ENCODE measurements around the gene DPP3.

The DPP3 gene

DNA sequence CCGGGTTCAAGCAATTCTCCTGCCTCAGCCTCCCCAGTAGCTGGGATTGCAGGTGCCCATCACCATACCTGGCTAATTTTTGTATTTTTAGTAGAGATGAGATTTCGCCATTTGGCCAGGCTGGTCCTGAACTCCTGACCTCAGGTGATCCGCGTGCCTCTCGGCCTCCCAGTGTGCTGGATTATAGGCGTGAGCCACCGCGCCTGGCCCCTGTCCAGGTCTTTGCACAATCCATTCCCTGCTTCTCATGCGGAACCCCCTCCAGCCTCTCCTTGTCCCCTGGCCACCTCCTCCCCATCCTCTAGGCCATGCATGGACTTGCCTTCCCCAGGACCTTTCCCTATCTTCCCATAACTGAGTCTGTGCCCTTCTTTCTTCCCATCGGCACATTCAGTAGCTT, 8.7 kb downstream of the DPP3 start:
- no peak for DNase-seq

DNA sequence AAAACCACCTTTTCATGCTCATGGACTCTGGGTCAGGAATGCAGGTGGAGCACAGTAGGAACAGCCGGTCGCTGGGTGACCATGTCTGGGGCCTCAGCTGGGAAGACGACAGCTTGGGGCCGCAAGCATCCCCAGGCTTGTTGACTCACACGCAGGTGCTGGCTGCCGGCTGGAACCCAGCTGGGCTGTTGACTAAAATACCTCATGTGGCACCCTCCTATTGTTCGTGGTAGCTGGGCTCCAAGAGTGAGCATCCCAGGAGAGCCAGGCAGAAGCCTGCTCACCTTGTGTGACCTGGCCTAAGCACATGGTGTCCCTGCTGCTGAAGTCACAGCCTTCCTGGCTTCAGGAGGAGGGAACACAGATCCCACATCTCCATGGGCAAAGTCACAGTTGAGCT, 9.4 kb downstream of the DPP3 start:
- DNase-seq: no peak

DNA sequence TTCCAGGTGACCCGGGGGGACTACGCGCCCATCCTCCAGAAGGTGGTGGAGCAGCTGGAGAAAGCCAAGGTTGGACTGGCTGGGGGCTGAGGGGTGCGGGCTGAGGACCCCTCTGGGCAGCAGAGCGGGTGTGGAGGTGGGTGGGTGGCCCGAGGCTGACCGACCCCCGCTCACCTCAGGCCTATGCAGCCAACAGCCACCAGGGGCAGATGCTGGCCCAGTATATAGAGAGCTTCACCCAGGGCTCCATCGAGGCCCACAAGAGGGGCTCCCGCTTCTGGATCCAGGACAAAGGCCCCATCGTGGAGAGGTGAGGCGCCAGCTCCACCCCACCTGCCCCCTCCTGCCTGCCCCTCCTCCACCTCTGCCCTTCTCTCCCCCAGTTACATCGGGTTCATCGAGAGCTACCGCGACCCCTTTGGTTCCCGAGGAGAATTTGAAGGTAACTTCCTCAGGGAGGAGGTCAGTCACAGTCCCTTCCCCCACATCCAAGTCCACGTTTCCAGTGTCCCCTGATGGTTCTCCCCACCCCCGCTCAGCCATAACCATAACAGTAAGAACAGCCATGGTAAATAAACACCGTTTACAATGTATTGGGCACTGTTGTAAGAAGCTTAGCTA, 11.2 kb downstream of the DPP3 start:
- no peak for DNase-seq

DNA sequence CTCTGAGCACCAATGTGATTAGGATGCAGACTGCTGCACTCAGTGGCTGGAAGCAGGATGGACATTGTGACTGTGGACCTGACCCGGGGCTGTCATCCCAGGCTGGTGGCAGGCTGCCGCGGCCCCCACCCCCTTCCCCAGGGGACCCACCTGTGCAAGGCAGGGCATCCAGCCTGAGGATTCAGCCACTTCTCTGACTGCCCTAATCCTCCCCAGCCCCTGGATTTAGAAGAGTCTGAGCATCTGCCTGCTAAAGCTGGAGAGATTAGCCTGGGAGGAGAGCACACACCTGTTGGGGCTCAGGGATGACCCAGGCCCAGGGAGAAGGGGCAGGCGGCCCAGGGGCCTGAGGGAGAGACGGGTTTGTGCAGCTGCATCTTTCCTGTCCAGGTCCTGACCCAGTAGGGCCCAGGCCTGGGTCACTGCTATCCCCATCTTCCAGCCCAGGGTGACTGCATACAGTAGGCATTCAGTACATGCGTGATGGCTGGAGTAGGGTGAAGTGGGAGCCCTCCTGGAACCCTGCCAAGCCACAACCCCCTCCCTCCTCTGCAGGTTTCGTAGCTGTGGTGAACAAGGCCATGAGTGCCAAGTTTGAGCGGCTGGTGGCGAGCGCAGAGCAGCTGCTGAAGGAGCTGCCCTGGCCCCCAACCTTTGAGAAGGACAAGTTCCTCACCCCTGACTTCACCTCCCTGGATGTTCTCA, 12.1 kb downstream of the DPP3 start:
- no peak for DNase-seq

DNA sequence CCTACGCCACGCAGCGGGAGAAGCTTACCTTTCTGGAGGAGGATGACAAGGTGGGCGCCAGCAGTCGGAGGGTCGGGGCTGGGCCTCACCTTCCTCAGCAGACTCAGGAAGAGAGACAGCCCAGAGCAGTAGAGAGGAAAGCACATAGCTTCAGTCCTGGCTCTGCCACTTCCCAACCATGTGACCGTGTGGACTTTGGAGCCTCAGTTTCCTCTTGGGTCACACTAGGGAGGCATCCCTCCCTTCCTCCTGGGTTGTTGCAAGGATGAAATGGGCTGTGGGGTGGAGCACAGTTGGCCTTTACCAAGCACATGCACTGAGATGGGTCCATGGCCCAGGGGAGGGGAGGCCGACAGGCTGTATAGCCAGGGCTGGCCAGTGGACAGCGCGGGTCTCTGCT, 12.9 kb downstream of the DPP3 start:
- no peak for DNase-seq

DNA sequence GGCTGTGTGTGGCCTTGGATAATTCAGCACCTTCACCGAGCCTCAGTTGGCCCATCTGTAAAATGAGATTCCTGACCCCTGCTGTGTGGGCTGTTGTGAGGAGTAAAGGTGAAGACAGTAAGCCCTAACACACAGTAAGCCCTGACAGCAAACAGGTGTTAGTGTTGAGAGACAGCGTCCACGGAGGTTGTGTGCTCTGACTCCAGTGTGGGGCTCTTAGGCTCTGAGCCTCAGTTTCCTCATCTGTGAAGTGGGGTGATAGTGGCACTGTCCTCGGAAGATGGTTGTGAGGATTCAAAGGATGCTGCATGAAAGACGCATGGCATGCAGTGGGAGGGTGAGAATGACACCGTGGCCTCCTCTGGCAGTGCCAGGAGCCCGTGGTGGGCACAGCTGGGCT, 14.2 kb downstream of the DPP3 start:
- no peak for DNase-seq

DNA sequence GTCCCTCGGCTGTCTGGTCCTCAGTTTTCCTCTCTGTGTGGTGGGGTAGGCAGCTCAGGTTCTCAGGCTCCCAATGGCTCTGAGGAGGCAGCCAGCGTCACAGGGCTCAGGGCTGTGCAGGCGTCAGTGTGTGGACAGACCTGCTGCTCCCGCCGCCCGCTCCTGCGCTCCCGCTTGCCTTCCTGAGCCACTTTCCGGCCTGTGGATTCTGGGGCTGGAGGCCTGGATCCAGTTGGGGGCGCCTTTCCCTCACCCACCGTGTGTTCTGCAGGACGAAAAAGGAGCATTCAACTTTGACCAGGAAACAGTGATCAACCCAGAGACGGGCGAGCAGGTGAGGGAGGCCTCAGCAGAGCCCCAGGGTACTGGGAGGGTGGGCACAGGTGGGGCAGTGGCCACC, 14.7 kb downstream of the DPP3 start:
- DNase-seq: no peak

DNA sequence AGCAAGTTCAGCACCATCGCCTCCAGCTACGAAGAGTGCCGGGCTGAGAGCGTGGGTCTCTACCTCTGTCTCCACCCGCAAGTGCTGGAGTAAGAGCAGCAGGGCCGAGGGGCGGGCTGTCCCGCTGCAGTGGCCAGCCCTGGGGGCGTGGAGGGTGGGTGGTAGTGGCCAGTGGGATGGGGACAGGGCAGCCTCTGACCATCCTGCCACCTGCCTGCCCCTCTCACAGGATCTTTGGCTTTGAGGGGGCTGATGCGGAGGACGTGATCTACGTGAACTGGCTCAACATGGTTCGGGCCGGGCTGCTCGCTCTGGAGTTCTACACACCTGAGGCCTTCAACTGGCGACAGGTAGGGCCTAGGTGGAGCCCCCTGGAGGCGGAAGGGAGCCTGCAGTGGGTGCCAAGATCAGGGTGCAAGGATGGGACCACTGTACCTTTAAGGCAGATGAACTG, 15.2 kb downstream of the DPP3 start:
- DNase-seq: no peak

DNA sequence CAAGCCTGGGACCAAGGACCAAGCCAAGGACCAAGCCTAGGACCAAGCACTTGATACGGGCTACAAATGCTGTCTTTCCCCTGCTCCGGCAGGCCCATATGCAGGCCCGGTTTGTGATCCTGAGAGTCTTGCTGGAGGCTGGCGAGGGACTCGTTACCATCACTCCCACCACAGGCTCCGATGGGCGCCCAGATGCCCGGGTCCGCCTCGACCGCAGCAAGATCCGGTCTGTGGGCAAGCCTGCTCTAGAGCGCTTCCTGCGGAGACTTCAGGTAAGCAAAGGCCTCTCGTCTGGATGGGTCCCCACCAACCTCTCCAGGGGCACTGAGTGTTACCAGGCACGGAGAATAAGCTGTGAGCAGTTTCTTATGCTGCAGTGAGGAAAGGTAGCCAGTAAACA, 17.0 kb downstream of the DPP3 start:
- no peak for DNase-seq

DNA sequence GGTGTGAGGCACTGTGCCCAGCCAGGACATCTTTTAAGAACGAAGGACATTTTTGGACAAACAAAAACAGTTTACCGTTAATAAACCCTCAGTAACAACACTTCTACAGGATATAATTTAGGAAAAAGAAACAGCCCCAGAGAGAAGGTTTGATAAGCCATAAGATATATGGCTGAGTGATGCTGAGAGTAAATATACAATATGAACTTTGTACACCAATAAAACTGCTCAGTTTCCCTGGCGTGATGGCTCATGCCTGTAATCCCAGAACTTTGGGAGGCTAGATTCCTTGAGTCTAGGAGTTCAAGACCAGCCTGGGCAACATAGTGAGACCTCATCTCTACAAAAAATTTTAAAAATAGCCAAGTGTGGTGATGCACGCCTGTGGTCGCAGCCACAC, 18.3 kb downstream of the DPP3 start:
- DNase-seq: no peak

DNA sequence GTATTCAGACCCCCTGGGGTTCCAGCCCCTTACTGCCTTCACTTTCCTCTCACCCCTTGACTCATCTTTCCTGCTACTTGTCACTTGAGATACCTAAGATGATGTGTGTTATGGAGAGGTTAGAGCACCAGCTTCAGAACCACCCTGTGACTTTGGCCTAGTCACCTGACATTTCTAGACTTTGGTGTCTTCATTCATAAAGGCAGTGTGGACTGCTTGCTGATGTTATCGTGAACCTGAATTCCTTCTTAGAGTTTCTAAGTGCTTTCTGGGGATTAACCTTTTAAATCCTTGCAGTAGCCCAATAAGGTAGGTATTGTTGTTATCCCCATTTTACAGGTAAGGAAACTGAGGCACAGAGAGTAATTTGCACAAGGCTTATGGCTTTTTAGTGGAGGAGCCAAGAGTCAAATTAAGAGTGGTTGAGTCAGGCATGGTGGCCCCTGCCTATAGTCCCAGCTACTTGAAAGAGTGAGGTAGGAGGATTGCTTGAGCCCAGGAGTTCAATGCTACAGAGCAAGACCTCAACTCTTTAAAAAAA, 25.1 kb downstream of the DPP3 start:
- DNase-seq: no peak

DNA sequence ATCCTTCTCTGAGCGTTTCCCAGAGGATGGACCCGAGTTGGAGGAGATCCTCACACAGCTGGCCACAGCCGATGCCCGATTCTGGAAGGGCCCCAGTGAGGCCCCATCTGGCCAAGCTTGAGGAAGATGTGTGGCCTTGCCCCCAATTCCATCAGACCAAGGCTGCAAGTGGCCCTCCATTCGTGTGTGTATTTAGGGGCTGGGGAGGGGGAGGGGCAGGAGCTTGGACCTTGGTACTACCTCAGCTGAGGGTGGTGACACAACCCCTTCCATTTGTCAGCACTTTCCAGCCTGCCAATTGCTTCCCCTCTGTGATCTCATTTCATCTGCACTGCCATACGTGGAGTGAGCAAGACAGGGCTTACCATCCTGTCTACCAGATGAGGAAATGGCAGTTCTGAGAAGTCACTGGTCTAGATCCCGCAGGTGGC, 28.9 kb downstream of the DPP3 start:
- DNase-seq: no peak

DNA sequence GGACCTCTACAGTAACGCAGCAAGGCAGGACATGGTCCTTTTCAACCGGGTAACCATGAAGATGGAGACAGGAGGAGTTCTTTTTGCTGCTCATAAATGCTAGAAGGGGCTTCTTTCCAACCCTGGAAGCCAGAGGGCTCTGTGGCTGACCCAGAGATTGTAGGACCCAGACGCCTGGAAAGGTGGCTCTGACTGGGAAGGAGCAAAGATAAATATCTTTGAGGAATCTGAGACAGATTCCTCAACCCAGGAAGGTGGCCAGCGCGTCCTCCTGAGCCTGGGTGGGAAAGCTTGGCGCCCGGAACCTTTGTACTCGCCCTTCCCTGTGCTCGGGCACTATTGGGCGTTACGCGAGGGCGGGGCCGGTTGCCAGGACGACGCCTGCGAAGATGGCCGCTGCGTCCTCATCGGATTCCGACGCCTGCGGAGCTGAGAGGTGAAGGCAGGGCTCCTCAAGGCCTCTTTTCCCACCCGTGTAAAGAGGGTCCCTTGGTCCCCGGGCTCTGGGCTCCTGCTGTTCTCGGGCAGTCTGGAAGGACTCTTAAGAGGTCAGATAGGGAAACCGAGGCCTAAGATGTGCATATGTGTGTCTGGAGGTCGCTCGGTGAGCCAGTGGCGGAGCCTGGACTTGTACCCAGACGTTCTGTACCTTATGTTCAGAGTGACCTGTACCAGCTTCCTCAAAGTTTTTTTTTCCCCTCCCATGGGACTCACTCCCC, 30.2 kb downstream of the DPP3 start, which contains the start of gene BBS1:
TSS of gene BBS1 (plus strand) at position 365 of the 719 bp plus-strand sequence. CDS start at position 390, 25 bp downstream.
- peak; percentile 79 for DNase-seq

DNA sequence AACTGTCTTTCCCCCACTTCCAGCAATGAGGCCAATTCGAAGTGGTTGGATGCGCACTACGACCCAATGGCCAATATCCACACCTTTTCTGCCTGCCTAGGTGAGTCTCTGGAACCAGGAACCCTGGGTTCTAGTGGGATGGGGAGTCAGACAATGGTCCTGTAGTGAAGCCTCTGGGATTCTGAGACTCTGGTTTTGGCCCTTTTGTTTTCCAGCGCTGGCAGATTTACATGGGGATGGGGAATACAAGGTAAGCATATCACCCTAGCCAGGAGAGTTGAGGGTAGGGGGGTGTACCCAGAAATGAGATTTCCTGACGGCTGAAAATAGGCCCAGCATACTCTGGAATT, 30.7 kb downstream of the DPP3 start:
- no peak for DNase-seq

DNA sequence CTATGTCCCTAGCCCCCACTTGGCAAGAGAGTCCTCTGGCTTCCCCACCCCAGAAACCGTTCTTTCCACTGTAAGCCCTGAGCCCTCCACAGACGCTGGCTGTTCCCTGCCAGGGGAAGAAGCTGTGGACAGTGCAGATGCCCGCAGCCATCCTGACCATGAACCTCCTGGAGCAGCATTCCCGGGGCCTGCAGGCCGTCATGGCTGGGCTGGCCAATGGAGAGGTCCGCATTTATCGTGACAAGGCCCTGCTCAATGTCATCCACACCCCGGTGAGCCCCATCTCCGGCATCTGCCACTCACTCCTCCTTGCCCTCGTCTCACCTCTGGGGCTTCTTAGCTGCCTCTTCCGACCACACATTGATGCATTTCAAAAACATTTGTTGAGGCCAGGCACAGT, 43.4 kb downstream of the DPP3 start:
- DNase-seq: no peak

DNA sequence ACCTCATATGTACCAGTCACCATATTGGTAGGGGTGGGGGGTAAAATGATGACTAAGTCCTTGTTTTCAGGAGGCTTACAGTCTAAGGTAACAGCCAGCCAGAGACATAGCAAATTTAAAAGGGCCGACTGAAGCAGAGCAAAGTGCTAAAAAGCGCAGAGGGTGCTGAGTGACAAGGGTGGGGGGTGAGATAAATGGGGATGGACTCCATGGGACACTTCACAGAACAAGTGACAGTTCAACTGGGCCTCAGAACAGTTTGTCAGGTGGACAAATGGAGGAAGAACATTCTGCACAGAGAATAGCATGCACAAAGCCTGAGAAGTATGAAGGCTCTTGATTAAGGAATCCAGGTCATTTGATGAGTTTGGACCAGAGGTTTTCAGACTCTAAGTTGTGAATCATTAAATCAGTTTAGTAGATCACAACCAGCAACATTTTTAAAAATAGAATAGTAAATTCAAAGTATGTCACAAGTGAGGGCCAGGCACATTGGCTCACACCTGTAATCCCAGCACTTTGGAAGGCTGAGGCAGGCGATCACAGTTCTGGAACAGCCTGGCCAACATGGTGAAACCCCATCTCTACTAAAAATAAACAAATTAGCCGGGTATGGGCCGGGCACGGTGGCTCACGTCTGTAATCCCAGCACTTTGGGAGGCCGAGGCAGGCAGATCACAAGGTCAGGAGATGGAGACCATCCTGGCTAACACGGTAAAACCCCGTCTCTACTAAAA, 44.2 kb downstream of the DPP3 start:
- no peak for DNase-seq

DNA sequence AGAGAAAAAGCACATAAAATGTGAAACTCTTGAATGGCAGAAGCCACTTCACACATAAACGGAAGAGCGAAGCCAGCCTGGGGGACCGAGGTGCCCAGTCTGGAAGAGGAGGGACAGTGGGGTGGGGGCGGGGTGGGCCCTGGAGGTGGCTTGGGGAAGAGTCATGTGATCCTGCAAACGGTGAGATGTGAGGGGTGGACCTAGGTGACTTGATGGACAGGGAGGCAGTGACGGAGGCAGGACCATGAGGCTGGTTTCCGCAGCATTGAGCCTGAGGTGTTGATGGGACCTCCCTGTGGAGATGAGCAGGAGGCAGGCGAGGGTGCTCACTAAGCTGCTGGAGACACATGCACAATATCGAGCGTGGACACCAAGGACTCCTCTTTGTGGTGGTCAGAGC, 48.8 kb downstream of the DPP3 start:
- no peak for DNase-seq

DNA sequence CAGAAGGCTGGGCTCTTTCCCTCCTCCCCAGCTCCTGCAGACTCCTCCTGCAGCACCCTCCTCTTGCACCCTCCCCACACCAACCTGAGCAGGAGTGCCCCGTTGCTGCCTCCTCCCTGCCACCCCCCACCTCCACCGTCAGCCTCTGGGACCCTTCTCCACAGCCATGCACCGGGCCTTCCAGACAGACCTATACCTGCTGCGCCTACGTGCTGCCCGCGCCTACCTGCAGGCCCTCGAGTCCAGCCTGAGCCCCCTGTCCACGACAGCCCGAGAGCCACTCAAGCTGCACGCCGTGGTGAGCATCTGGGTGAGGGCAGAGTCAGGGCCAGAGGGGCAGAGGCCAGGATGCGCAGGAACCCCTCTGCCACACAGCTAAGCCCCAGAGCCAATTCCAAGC, 49.4 kb downstream of the DPP3 start:
- DNase-seq: no peak

DNA sequence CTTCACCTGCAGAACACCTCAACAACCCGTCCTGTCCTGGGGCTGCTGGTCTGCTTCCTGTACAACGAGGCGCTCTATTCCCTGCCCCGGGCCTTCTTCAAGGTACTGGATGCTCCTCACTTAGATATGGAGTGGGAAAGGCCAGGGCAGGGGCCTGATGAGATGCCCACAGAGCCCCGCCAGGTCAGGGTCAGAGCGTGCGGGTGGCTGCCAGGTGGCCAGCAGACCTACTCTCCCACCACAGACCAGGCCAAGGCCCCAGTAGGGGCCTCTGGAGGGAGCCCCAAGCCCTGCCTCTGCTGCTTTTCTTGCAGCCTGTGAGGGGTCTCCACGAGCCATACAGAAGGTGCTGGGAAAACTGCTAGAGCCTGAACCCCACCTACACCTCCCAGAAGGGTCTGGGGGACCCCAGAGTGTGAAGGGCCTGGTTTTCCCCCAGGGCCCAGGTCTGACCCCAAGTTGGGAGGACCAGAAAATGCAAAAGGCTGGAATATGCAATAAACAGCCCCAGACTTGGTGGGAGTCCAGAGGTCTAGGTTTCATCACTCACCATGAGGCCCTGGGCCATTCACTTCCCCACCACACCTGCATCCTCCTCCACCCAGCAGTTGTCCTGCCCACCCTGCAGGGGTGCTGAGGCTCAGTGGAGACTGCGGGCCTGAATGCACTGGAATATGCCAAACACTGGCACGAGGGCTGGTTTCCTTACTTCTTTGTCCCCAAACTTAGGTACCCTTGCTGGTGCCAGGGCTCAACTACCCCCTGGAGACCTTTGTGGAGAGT, 50.9 kb downstream of the DPP3 start:
- no peak for DNase-seq

DNA sequence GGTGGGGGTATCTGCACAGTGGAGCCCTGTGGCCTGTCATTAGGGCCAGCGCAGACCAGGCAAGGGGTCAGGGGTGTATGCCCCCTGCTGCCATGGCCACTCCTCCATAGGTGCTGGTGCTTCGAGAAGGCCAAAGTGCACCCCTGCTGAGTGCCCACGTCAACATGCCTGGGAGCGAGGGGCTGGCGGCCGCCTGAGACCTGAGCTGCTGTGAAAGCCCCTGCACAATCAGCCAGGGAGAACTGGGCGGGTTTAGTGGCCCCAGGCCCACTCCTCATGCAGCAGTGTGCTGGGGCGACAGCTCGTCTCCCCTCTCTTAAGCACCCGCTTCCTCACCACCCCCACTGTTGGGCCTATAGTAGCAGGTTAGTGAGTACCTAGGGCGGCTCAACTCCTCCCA, 51.6 kb downstream of the DPP3 start:
- DNase-seq: no peak

DNA sequence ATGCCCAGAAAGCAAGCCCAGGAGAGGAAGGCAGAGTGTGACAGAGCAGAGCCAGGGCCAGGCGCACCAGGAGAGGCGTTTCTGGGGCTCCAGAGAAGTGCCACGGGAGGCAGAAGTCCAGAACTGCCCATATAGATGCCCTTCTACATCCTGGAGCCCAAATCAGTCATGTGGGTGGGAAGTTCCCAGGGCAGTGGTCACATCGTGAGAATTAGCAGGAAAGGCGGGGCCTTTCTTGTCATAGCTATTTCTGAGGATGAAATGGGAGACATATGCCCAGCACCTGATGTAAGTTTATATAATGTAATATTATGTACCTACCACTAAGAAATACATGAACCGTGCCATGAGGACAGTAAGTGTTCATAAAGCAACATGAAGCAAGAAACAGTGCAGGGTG, 52.5 kb downstream of the DPP3 start:
- no peak for DNase-seq

DNA sequence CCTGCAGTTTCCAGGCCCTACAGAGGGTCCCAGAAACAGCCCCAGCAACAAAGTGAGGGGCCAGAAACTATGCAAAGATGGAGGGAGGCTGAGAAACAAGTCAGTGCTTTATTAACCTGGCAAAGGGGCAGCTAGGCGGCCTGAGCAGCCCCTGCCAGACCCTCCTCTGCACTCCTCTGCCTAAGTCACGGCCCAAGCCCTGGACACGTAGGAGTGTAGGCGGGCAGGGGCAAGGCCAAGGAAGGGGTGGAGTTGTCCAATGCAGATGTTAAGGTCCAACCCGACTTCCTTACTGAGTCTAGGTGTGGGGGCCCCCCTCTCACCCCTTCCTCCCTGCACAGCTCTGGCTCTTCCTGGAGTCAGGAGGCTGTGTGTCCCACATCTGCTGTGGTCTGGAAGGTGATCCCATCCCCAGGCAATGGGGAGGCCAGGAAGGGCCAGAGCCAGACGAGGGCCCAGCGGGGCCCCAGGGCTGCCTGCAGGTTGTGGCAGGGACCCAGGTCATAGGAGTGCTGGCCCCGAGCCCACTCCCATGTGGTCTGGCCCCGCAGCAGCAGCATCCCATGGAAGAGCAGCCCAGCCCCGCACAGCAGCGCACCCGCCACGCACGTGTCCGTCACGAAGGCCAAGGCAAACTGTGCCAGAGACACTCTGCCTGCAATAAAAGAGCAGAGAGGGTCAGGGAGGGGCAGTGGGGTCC, 59.1 kb downstream of the DPP3 start:
- DNase-seq: no peak

Data from fibroblast of skin of right biceps (primary cell).